ENCODE results near the gene CDK5RAP1. TPM values are rescaled to one million over a fixed set of nuclear protein-coding genes. Genes with fewer than 3 reads are reported as not detected.

CDK5RAP1 gene
- total and polyA plus RNA-seq, 9 of the 15 experiments (the other 6 are each of a cell fraction or from before 2014, with no cell fraction given): 41.6 to 127 (median 58.3) TPM

GRCh38 chr20:33337531-33338165 lies 63.7 kb downstream of the CDK5RAP1 start (continued):
- TF ChIP-seq REST (IDR thresholded peaks at IDR 0.05; ENCODE audit: borderline replicate concordance): no peak
- TF ChIP-seq REST (CRISPR knock-in tag; IDR thresholded peaks at IDR 0.05; ENCODE audit: low read depth): no peak
- TF ChIP-seq ETV1 (tag; conservative IDR thresholded peaks at IDR 0.05; ENCODE audit: low read depth): no peak
